UCSD-AML1 (cell line): ENCODE results near the gene MAP3K13.

Experiments used
- DNase-seq: peaks from one replicate; lab custom pipeline; 2025; ENCODE audit not compliant: unreplicated experiment; lab: John Stamatoyannopoulos, UW

MAP3K13 gene

DNA sequence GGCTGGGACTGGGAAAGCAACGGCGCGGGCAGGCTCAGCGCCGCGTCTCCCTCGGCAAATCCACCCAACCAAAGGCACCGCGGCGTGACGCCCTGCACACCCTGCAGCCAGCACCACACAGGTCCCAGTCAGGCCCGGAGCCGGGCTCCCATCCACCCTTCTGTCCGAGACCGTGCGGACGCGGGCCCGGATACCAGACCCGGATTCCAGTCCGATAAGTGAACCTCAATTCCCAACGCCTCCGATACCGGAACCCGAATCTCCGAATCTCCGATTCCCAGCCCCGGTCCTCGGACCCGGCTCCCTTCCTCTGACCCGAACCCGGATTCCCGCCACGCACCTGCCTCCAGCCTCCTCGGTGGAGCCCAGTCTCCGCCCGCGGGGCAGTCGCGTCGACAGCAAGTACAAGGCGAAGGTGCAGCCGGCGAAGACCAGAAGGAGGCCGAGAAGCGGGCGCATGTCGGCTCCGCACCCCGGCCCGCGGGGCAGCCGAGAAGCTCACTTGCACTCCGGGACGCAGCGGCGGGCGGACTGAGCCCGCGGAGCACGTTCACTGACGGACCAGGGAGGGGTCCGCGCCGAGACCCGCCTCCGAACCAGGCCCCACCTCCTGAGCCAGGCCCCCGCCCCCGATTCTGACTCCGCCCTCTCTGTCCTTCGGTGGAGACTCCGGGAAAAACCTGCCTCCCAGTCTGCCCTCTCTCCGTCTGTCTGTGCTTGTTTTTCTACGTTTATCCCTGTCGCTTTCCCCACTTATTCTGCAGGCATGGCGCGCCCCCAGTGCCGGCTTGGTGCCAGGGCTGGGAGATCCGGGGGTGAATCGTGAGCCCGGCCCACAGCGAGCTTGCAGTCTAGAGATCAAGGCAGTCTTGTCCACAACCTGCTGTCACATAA, 135.8 kb downstream of the MAP3K13 start, which contains the start of gene TMEM41A:
Gene TMEM41A (minus strand): TSS at position 533 of the 894 bp plus-strand sequence. CDS start 74 bp downstream, at position 459.
- peak; percentile 93 for DNase-seq

DNA sequence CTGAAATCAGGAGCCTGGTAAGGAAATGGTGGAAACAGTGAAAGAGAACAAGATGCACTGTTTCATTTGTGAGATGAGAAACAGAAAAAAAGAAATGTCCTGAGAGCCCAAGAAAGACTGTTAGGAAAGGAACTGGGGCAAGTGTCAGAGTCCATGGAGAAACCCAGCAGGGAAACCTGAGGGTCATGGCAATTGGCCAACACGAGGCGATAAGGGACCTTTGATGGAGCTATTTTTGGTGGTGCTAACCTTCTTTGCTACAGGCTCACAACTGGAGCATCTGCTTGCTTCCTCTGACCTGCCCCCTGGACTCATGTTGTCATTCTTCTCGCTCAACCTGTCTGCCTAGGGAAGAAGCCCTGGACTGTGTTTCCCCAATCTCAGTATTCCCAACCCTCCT, 140.1 kb downstream of the MAP3K13 start:
- DNase-seq: no peak

- DNase-seq: no peak
Measured at GRCh38 chr3:185503521-185503920, 140.6 kb downstream of the MAP3K13 start.

- DNase-seq: no peak
Measured at GRCh38 chr3:185504636-185505035, 141.7 kb downstream of the MAP3K13 start.

DNA sequence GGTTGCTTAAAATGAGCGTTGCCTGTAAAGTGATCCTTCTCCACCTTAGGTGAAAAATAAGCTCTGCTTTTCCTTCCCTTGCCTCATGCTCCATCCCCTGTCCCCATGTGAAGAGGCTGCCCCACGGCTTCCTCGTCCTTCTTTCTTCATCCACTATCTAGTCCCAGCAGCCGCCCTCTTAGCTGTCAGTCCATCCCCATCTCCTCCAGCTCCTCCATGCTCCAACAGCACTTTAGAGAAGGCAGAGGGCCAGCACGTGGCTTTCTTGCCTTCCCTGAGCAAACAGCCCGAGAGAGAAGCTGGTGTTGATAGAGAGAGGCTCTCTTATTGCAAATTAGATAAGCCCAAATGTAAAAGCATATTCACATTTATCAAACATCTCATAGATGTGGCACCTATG, 144.9 kb downstream of the MAP3K13 start:
- DNase-seq: no peak

DNA sequence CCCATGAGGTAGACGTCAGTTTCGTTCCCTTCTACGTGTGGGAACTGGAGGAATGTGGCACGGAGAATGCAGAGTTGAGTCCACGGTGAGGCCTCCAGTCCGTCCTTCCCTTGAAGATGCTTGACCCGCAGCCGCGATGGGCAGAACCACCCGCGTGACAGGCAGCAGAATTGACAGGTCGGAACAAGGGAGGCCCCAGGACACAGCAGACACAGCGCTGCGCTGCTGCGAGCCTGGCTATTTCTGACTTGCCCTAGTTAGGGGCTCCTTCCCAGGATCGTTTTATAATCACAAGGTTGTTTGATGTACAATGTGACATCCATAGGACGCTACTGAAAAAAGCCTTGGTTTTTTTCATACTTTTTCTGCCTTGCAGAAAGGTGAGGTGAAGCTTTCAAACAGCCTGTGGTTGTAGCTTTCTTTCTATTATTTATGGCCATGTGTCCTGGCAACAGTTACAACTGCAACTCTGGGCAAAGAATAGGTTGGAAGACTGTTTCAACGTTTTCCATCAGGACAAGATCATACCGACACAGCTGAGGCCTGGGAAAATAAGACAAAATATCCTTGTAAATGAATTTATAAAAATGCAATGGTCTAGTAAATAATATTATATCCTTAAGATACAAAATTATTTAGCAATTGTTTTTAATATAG, 145.5 kb downstream of the MAP3K13 start:
- DNase-seq: no peak

- DNase-seq: no peak
Measured at GRCh38 chr3:185511711-185512110, 148.8 kb downstream of the MAP3K13 start.

- no peak for DNase-seq
Measured at GRCh38 chr3:185517387-185518130, 154.6 kb downstream of the MAP3K13 start.

- no peak for DNase-seq
Measured at GRCh38 chr3:185519021-185519420, 156.1 kb downstream of the MAP3K13 start.

DNA sequence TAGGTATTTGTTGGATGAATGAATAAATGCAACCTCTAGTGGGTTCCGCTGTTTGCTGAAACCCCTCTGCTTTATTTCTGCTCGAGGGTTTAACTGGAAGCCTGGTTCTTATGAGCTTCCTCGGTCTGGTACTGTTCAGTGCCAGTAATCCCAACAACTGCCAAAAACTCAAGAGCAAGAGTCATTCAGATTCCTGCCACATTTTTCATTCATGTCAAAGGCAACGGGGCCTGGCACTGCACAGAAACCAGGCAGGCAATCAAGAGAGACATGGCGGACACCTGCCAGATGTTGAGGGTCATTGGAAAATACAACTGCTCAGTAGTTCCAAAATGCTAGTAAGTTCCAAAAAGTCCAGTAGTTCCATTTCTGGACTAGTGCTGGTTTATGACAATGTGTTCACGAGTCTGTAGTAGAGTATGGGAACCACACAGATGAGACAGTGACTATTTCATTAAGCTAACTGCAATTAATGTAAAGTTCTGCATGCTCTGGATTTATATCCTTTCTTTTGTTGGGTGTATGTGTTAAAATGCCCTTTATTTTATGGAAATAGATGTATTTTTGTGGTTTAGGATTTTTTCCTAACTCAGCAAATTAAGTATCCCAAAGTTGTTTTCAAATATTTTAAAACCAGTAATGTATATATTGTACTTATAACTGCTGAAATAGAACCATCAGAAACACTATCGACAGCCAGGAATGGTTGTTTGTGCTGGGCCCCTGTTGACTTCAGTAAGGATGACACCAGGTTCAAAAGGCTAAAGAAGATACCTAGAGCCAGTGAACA, 158.6 kb downstream of the MAP3K13 start:
- no peak for DNase-seq

GRCh38 chr3:185526349-185526951, 163.5 kb downstream of the MAP3K13 start:
- DNase-seq: no peak

DNA sequence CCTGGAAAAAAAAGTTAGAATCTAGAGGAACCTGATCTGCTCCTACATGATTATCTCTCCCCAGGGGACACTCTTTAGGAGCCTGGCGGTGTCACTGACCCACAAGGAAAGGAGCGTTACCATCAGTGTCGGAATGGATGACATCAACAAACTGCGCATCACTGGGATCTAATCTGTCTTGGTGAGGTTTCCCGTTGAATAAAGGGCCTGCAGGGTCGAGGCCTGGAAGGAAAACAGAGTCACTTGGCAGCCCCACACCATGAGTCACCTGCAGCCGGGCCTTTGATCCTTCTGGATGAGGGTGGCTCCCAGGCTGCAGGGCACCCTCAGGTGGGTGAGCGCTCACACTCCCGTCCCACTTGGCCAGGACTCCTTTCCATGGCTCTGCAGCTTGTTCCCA, 164.4 kb downstream of the MAP3K13 start:
- DNase-seq: no peak

- no peak for DNase-seq
Measured at GRCh38 chr3:185528532-185528931, 165.6 kb downstream of the MAP3K13 start.

DNA sequence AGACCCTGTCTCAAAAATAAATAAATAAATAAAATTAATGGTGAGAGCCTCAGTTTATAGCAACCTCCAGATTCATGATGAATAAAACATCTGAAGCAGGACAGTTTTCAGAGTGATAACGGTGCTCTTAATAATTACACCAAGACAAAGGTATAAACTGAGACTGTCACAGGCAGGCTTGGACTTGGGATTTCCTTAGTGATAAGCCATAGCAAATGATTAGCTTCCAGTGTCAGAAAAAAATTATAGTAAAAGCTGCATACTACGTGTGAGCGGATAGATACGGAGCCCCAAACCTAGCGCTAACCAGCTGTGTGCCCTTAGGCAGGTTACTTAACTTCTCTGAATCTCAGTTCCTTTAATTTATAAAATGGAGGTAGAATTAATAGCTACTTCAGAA, 167.9 kb downstream of the MAP3K13 start:
- no peak for DNase-seq

DNA sequence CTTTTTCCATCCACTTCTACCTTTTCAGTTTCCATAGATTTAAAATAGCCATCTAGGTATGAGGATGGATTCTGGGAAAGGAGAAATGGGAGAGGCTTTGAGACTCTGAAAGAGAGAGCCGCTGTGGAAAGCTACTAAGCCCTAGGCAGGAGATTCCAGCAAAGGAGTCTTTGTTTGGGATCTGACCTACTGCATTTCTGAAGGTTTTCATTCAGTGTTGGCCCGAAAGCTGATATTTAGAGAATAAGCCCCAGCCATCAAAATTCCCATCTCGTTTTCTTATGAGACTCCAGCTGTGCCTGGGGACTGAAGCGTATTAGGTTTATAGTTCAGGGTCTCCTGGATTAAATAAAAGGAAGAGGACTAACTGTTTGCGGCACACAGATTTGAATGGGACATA, 170.0 kb downstream of the MAP3K13 start:
- no peak for DNase-seq

GRCh38 chr3:185534511-185534910, 171.6 kb downstream of the MAP3K13 start:
- no peak for DNase-seq

DNA sequence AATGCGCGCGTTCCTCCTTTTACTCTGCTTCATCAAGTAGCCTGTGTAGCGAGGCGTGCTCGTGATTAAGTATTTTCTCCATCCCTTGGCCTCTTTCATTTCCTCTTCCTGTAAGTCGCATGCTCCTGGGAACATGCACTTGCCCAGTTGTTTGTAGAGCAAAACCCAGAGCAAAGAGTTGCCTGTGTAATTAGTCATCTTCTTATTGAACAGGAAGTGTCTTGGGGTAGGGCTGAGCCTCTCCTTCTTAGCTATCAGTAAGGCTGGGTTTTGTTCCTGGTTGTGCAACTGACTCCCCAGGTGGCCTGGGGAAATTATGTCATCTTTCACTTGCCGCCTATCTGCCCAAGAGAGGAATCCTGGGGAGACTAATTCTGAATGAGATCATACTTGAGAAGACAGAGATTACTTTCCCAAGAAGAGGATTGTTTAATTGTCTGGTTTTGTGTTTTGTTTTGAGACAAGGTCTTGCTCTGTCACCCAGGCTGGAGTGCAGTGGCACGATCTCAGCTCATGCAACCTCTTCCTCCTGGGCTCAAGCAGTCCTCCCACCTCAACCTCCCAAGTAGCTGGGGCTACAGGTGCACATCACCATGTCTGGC, 174.5 kb downstream of the MAP3K13 start:
- peak; percentile 35 for DNase-seq
